CD4-positive, alpha-beta T cell (primary cell): ENCODE data around the gene RNF4. TPM values are rescaled to one million over a fixed set of nuclear protein-coding genes. Genes with fewer than 3 reads are reported as not detected.

ENCODE experiments used
- ATAC-seq: fragments of 200-7000 bp; cut with Tn5 transposase; one replicate; pipeline ENCODE4 v1.10.0; 2022; ENCODE audit warnings: mild to moderate bottlenecking; ENCODE audit not compliant: poor library complexity
- CTCF ChIA-PET: fragments of 350-600 bp; sonication (Branson Sonifier 250); formaldehyde crosslinking; loops from one replicate; lab custom pipeline; 2021; ENCODE audit warnings: antibody characterized with exemption, inconsistent platforms; lab: Charles Lee
- POLR2A ChIA-PET: fragments of 350-600 bp; sonication (Branson Sonifier 250); formaldehyde crosslinking; loops from one replicate; lab custom pipeline; 2021; ENCODE audit warnings: antibody characterized with exemption, inconsistent platforms; lab: Charles Lee
- DNase-seq, 14 experiments: peaks; one replicate each; pipeline ENCODE4 v3.0.0-alpha.2; 2013 to 2020; ENCODE audit warnings: mixed read lengths in 2 of 14
- H3K27ac ChIP-seq, 2 donors: one replicate each; pipeline versions ENCODE4 v1.5.1 to v1.7.0; 2013; ENCODE audit warnings: low read length in 2 of 2, low read depth in 1 of 2, mild to moderate bottlenecking in 1 of 2
- H3K27me3 ChIP-seq, 2 experiments: 1 replicate in 1 of 2; 2 replicates in 1 of 2; pipeline versions ENCODE4 v1.6.1 to v1.7.0; 2013; ENCODE audit warnings: low read length in 2 of 2, control low read depth in 1 of 2, mild to moderate bottlenecking in 1 of 2, moderate library complexity in 1 of 2; ENCODE audit not compliant: insufficient read depth in 2 of 2, control insufficient read depth in 1 of 2
- H3K36me3 ChIP-seq: one replicate; pipeline ENCODE4 v1.6.1; 2013; ENCODE audit warnings: low read length, control low read depth; ENCODE audit not compliant: insufficient read depth
- H3K4me1 ChIP-seq: one replicate; pipeline ENCODE4 v1.6.1; 2013; ENCODE audit warnings: low read length, control low read depth; ENCODE audit not compliant: insufficient read depth
- H3K4me3 ChIP-seq: one replicate; pipeline ENCODE4 v1.5.1; 2013; ENCODE audit warnings: mild to moderate bottlenecking, low read length, moderate library complexity
- H3K9me3 ChIP-seq, 2 experiments: 1 replicate in 1 of 2; 2 replicates in 1 of 2; pipeline versions ENCODE4 v1.6.1 to v1.7.0; 2013; ENCODE audit warnings: low read length in 2 of 2, mild to moderate bottlenecking in 2 of 2, control low read depth in 1 of 2, moderate library complexity in 1 of 2; ENCODE audit not compliant: control insufficient read depth in 1 of 2, insufficient read depth in 1 of 2
- H3K27ac Mint-ChIP-seq: one replicate; pipeline ENCODE4 v1.8.0; 2020; ENCODE audit warnings: mixed read lengths
- H3K27me3 Mint-ChIP-seq: one replicate; pipeline ENCODE4 v1.8.0; 2021; ENCODE audit warnings: mixed read lengths
- H3K36me3 Mint-ChIP-seq: one replicate; pipeline ENCODE4 v1.8.0; 2021; ENCODE audit warnings: low read depth, mixed read lengths
- H3K4me1 Mint-ChIP-seq: one replicate; pipeline ENCODE4 v1.8.0; 2021; ENCODE audit warnings: low read depth, mixed read lengths
- H3K4me3 Mint-ChIP-seq: one replicate; pipeline ENCODE4 v1.8.0; 2020; ENCODE audit warnings: mild to moderate bottlenecking, mixed read lengths
- H3K9me3 Mint-ChIP-seq: one replicate; pipeline ENCODE4 v1.8.0; 2020; ENCODE audit warnings: mixed read lengths
- intact Hi-C, 2 experiments: fragments of 100-400 bp; cut with DNase I in 1 of 2; cut with micrococcal nuclease in 1 of 2; formaldehyde crosslinking; loops; one replicate each; pipeline versions ENCODE4 v1.15.1 to v1.9.0; 2023 to 2025; cut with DNase I, micrococcal nuclease
- total RNA-seq, 174 experiments: library from RNA in 2 of 174; stranded (reverse) in 2 of 174; gene quantifications; one replicate each; pipeline ENCODE4 v1.2.3 and lab custom pipeline; 2021 to 2026
- TF ChIP-seq, protein P1 (sequence below): fragments of 200-600 bp; IDR thresholded peaks from one replicate; pipeline ENCODE4 v1.8.0; 2022; ENCODE audit warnings: antibody characterized with exemption, mild to moderate bottlenecking

RNF4 gene
- total RNA-seq, 2 experiments from 2014 or later = 106 to 109 TPM

GRCh38 chr4:2492970-2493369 lies 24.1 kb downstream of the RNF4 start:
- H3K27ac Mint-ChIP-seq = peak overlapping the region; percentile 79
- TF ChIP-seq, protein P1, sequence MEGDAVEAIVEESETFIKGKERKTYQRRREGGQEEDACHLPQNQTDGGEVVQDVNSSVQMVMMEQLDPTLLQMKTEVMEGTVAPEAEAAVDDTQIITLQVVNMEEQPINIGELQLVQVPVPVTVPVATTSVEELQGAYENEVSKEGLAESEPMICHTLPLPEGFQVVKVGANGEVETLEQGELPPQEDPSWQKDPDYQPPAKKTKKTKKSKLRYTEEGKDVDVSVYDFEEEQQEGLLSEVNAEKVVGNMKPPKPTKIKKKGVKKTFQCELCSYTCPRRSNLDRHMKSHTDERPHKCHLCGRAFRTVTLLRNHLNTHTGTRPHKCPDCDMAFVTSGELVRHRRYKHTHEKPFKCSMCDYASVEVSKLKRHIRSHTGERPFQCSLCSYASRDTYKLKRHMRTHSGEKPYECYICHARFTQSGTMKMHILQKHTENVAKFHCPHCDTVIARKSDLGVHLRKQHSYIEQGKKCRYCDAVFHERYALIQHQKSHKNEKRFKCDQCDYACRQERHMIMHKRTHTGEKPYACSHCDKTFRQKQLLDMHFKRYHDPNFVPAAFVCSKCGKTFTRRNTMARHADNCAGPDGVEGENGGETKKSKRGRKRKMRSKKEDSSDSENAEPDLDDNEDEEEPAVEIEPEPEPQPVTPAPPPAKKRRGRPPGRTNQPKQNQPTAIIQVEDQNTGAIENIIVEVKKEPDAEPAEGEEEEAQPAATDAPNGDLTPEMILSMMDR = no peak
- CTCF ChIA-PET = no interaction called here

DNA sequence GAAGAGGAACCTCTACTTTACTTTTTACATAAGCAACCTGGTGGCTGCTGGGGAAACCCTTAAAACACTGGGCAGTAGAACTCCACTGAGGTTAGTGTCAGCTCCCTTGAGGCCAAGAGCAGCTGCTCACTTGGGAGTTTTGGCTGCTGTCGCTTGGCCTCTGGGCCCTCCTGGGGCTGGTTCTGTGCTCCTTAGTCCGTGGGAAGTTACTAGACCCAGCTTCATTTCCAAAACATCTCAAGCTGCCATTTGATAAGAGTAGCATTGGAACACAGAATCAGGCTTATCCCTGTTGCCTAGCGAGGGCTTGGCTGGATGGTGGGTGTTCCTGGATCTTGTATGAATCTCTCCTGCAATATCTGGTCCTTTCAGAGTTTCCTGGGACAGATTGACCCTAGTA lies 26.1 kb downstream of the RNF4 start:
- no peak for DNase-seq
- Mint-ChIP-seq H3K27me3 (no peaks in the 10 kb centered on the region), H3K27ac (no peak overlapping the region), H3K36me3 (peaks cover 88% of the 10 kb centered on the region), H3K4me1 (peaks cover 23% of the 10 kb centered on the region), H3K9me3 (no peaks in the 10 kb centered on the region), H3K4me3 (no peak overlapping the region)
- Histone ChIP-seq H3K36me3 (peaks cover 84% of the 10 kb centered on the region), H3K4me1 (peaks cover 4% of the 10 kb centered on the region), H3K27me3 (no peaks in the 10 kb centered on the region), H3K27ac (no peak overlapping the region), H3K4me3 (no peak overlapping the region), H3K9me3 (no peaks in the 10 kb centered on the region)
- CTCF ChIA-PET = no interaction called here
- TF ChIP-seq, protein P1 = no peak
- intact Hi-C loops = no loop called here
- no peak for ATAC-seq
- POLR2A ChIA-PET = interaction anchor here (1.2 kb wide), 1 partner anchor 25 kb away, joined by 3 read pairs; no protein-coding TSS in a partner anchor

More at GRCh38 chr4:2492970-2493369, 24.1 kb downstream of the RNF4 start:
- H3K4me1 ChIP-seq = peaks cover 19% of the 10 kb centered on the region
- Mint-ChIP-seq H3K36me3 (peaks cover 81% of the 10 kb centered on the region), H3K4me3 (no peak overlapping the region), H3K4me1 (peaks cover 28% of the 10 kb centered on the region), H3K27me3 (no peaks in the 10 kb centered on the region), H3K9me3 (no peaks in the 10 kb centered on the region)
- no peak overlapping the region for H3K27ac ChIP-seq
- ATAC-seq = no peak
- DNase-seq = no peak
- no peaks in the 10 kb centered on the region for H3K9me3 ChIP-seq
- POLR2A ChIA-PET = interaction anchor here (1.5 kb wide), 1 partner anchor 24 kb away, joined by 6 read pairs; the partner anchor contains the start of gene RNF4
- H3K4me3 ChIP-seq = no peak overlapping the region
- H3K27me3 ChIP-seq = no peaks in the 10 kb centered on the region
- H3K36me3 ChIP-seq = peaks cover 82% of the 10 kb centered on the region
- intact Hi-C loops = no loop called here

- H3K27me3 ChIP-seq = no peaks in the 10 kb centered on the region
- intact Hi-C loops = no loop called here
- H3K9me3 Mint-ChIP-seq = no peaks in the 10 kb centered on the region
- H3K9me3 ChIP-seq = no peaks in the 10 kb centered on the region
- ChIA-PET CTCF (interaction anchor here (0.6 kb wide), 1 partner anchor 81 kb away, joined by 3 read pairs; no protein-coding TSS in a partner anchor), POLR2A (no interaction called here)
- no peak overlapping the region for H3K27ac Mint-ChIP-seq
- ATAC-seq (no peak), DNase-seq (no peak)
- H3K4me3 ChIP-seq = no peak overlapping the region
- H3K4me3 Mint-ChIP-seq = no peak overlapping the region
- peaks cover under 1% of the 10 kb centered on the region for H3K4me1 ChIP-seq
- H3K36me3 ChIP-seq = peaks cover 84% of the 10 kb centered on the region
- peaks cover 18% of the 10 kb centered on the region for H3K4me1 Mint-ChIP-seq
- H3K27ac ChIP-seq = no peak overlapping the region
- TF ChIP-seq, protein P1 = no peak
- no peaks in the 10 kb centered on the region for H3K27me3 Mint-ChIP-seq
- peaks cover 92% of the 10 kb centered on the region for H3K36me3 Mint-ChIP-seq
Observed at GRCh38 chr4:2497324-2497723, 28.4 kb downstream of the RNF4 start.
